DOHH2 (cell line): ENCODE data around the gene PTCD3.

ENCODE experiments used
- EZH2phosphoT487 ChIP-seq: fragments of 200-600 bp; sonication (generic); IDR thresholded peaks from 2 replicates; pipeline ENCODE4 v1.6.1; 2017; ENCODE audit warnings: borderline replicate concordance, mild to moderate bottlenecking, antibody characterized with exemption, low read length, moderate library complexity, mixed read lengths
- TF ChIP-seq, protein P1 (sequence below): fragments of 200-600 bp; sonication (generic); IDR thresholded peaks from one replicate; pipeline ENCODE4 v1.5.1; 2014; ENCODE audit warnings: antibody characterized with exemption, mild to moderate bottlenecking, low read depth, low read length; ENCODE audit not compliant: poor library complexity, severe bottlenecking

DNA sequence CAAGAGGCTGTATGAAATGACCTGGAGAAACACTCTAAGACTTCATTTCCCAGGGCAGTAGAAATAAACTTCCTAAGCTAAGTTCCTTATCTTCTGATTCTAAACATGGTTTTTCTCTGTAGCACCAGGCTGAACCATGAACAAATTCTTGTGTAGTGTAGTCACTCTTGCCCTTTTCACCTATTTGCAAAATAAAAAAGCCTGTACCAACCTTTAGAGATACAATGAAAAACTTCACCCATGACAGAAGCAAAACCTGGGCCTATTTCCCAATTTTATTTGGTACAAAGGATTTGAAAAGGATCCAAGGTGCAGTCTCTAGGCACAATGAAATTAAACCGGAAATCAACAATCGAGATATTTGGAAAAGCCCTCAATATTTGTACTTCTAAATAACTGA is 44.0 kb upstream of the PTCD3 start:
- TF ChIP-seq, protein P1, sequence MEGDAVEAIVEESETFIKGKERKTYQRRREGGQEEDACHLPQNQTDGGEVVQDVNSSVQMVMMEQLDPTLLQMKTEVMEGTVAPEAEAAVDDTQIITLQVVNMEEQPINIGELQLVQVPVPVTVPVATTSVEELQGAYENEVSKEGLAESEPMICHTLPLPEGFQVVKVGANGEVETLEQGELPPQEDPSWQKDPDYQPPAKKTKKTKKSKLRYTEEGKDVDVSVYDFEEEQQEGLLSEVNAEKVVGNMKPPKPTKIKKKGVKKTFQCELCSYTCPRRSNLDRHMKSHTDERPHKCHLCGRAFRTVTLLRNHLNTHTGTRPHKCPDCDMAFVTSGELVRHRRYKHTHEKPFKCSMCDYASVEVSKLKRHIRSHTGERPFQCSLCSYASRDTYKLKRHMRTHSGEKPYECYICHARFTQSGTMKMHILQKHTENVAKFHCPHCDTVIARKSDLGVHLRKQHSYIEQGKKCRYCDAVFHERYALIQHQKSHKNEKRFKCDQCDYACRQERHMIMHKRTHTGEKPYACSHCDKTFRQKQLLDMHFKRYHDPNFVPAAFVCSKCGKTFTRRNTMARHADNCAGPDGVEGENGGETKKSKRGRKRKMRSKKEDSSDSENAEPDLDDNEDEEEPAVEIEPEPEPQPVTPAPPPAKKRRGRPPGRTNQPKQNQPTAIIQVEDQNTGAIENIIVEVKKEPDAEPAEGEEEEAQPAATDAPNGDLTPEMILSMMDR: no peak
- no peak for TF ChIP-seq EZH2phosphoT487
